Measurements from ENCODE around the gene MRPL2. TPM values are rescaled to one million over a fixed set of nuclear protein-coding genes. Genes with fewer than 3 reads are reported as not detected.

MRPL2 gene
- total and polyA plus RNA-seq, 4 experiments from 2014 or later = 37.9 to 56.5 (median 53.4) TPM

- no peaks in the 10 kb centered on the region for H3K36me3 Mint-ChIP-seq
- peaks cover 12 to 18% of the 10 kb centered on the region in 2 donors for H3K27me3 Mint-ChIP-seq
- no peak for DNase-seq
- no peak overlapping the region for H3K27ac Mint-ChIP-seq
- Histone ChIP-seq H3K27me3 (ENCODE audit: insufficient read depth, low read length) (peaks cover 15% of the 10 kb centered on the region), H3K9me3 (ENCODE audit: control insufficient read depth in 1 of 2, low read length in 2 of 2) (no peaks in the 10 kb centered on the region), H3K4me1 (ENCODE audit: insufficient read depth, low read length) (peaks cover 10% of the 10 kb centered on the region), H3K36me3 (ENCODE audit: insufficient read depth, low read length) (no peaks in the 10 kb centered on the region), H3K27ac (ENCODE audit: low read depth, low read length) (no peak overlapping the region), H3K4me3 (ENCODE audit: low read length in 2 of 2) (no peak overlapping the region)
- H3K4me1 Mint-ChIP-seq = peaks cover 0 to 10% (median 4%) of the 10 kb centered on the region in 4 donors
- intact Hi-C loops (cut with micrococcal nuclease) = no loop called here
- no peaks in the 10 kb centered on the region for H3K9me3 Mint-ChIP-seq
- H3K4me3 Mint-ChIP-seq = no peak overlapping the region
- POLR2A ChIA-PET (ENCODE audit: partially characterized antibody) = no interaction called here
- CTCF ChIA-PET (ENCODE audit: partially characterized antibody) = interaction anchor here (0.8 kb wide), 1 partner anchor 62 kb away, joined by 3 read pairs; no protein-coding TSS in a partner anchor
Observed at GRCh38 chr6:43081043-43081442, 21.8 kb upstream of the MRPL2 start.

- H3K4me1 ChIP-seq (ENCODE audit: insufficient read depth, low read length) = peaks cover 10% of the 10 kb centered on the region
- POLR2A ChIA-PET (ENCODE audit: partially characterized antibody) = no interaction called here
- H3K27ac Mint-ChIP-seq = no peak overlapping the region
- peaks cover 19% of the 10 kb centered on the region for H3K27me3 ChIP-seq (ENCODE audit: insufficient read depth, low read length)
- H3K4me1 Mint-ChIP-seq = peaks cover 0 to 10% (median 4%) of the 10 kb centered on the region in 4 donors
- peaks cover 5 to 6% of the 10 kb centered on the region in 2 donors for H3K36me3 Mint-ChIP-seq
- intact Hi-C loops (cut with micrococcal nuclease) = no loop called here
- CTCF ChIA-PET (ENCODE audit: partially characterized antibody) = interaction anchor here (1.0 kb wide), 1 partner anchor 12 kb away, joined by 3 read pairs; no protein-coding TSS in a partner anchor
- H3K36me3 ChIP-seq (ENCODE audit: insufficient read depth, low read length) = no peaks in the 10 kb centered on the region
- no peaks in the 10 kb centered on the region for H3K9me3 Mint-ChIP-seq
- DNase-seq = no peak
- H3K27ac ChIP-seq (ENCODE audit: low read depth, low read length) = no peak overlapping the region
- peaks cover 8 to 18% of the 10 kb centered on the region in 2 donors for H3K27me3 Mint-ChIP-seq
- no peaks in the 10 kb centered on the region for H3K9me3 ChIP-seq (ENCODE audit: control insufficient read depth in 1 of 2, low read length in 2 of 2)
- H3K4me3 ChIP-seq (ENCODE audit: low read length in 2 of 2) = no peak overlapping the region
- H3K4me3 Mint-ChIP-seq = peak overlapping the region in 1 of 8 donors; percentile 11
Observed at GRCh38 chr6:43078691-43079090, 19.5 kb upstream of the MRPL2 start.

GRCh38 chr6:43077981-43078511, 18.8 kb upstream of the MRPL2 start:
- intact Hi-C loops (cut with micrococcal nuclease) = no loop called here
- H3K4me3 ChIP-seq (ENCODE audit: low read length in 2 of 2) = no peak overlapping the region
- Mint-ChIP-seq H3K4me3 (peak overlapping the region in 4 of 8 donors; percentile 10 to 67 (median 47)), H3K27me3 (peaks cover 8 to 17% of the 10 kb centered on the region in 2 donors), H3K36me3 (peaks cover 7 to 12% of the 10 kb centered on the region in 2 donors), H3K4me1 (peaks cover 0 to 10% (median 4%) of the 10 kb centered on the region in 4 donors), H3K27ac (no peak overlapping the region), H3K9me3 (no peaks in the 10 kb centered on the region)
- H3K9me3 ChIP-seq (ENCODE audit: control insufficient read depth in 1 of 2, low read length in 2 of 2) = no peaks in the 10 kb centered on the region
- CTCF ChIA-PET (ENCODE audit: partially characterized antibody) = interaction anchor here (1.0 kb wide), 1 partner anchor 9 kb away, joined by 6 read pairs; no protein-coding TSS in a partner anchor
- peaks cover 19% of the 10 kb centered on the region for H3K27me3 ChIP-seq (ENCODE audit: insufficient read depth, low read length)
- H3K27ac ChIP-seq (ENCODE audit: low read depth, low read length) = no peak overlapping the region
- H3K36me3 ChIP-seq (ENCODE audit: insufficient read depth, low read length) = no peaks in the 10 kb centered on the region
- POLR2A ChIA-PET (ENCODE audit: partially characterized antibody) = no interaction called here
- peaks cover 10% of the 10 kb centered on the region for H3K4me1 ChIP-seq (ENCODE audit: insufficient read depth, low read length)
- no peak for DNase-seq

- ChIA-PET POLR2A (ENCODE audit: partially characterized antibody) (interaction anchor here (1.4 kb wide), 1 partner anchor 18 kb away, joined by 5 read pairs; the partner anchor contains the start of genes KLC4 and MRPL2), CTCF (ENCODE audit: partially characterized antibody) (interaction anchor here (1.0 kb wide), 1 partner anchor 10 kb away, joined by 6 read pairs; no protein-coding TSS in a partner anchor)
- H3K4me1 ChIP-seq (ENCODE audit: insufficient read depth, low read length) = peaks cover 10% of the 10 kb centered on the region
- H3K4me3 ChIP-seq (ENCODE audit: low read length in 2 of 2) = peak overlapping the region in 1 of 2 donors; percentile 35
- no peak overlapping the region for H3K27ac ChIP-seq (ENCODE audit: low read depth, low read length)
- Mint-ChIP-seq H3K36me3 (peaks cover 14 to 19% of the 10 kb centered on the region in 2 donors), H3K27me3 (peaks cover 8 to 17% of the 10 kb centered on the region in 2 donors), H3K4me1 (peaks cover 0 to 10% (median 4%) of the 10 kb centered on the region in 4 donors), H3K9me3 (no peaks in the 10 kb centered on the region), H3K27ac (no peak overlapping the region), H3K4me3 (peak overlapping the region in 6 of 8 donors; percentile 28 to 66 (median 47))
- no peak for DNase-seq
- no peaks in the 10 kb centered on the region for H3K36me3 ChIP-seq (ENCODE audit: insufficient read depth, low read length)
- intact Hi-C loops (cut with micrococcal nuclease) = no loop called here
- no peaks in the 10 kb centered on the region for H3K9me3 ChIP-seq (ENCODE audit: control insufficient read depth in 1 of 2, low read length in 2 of 2)
- peaks cover 19% of the 10 kb centered on the region for H3K27me3 ChIP-seq (ENCODE audit: insufficient read depth, low read length)
Observed at GRCh38 chr6:43077333-43077809, 18.1 kb upstream of the MRPL2 start.

- peaks cover 20 to 25% of the 10 kb centered on the region in 2 donors for H3K36me3 Mint-ChIP-seq
- H3K9me3 Mint-ChIP-seq = no peaks in the 10 kb centered on the region
- H3K4me1 Mint-ChIP-seq = peaks cover 0 to 10% (median 4%) of the 10 kb centered on the region in 4 donors
- DNase-seq = no peak
- peak overlapping the region; percentile 24 to 69 (median 57) for H3K4me3 Mint-ChIP-seq
- Histone ChIP-seq H3K36me3 (ENCODE audit: insufficient read depth, low read length) (no peaks in the 10 kb centered on the region), H3K9me3 (ENCODE audit: control insufficient read depth in 1 of 2, low read length in 2 of 2) (no peaks in the 10 kb centered on the region), H3K27ac (ENCODE audit: low read depth, low read length) (no peak overlapping the region), H3K4me3 (ENCODE audit: low read length in 2 of 2) (peak overlapping the region in 1 of 2 donors; percentile 35), H3K27me3 (ENCODE audit: insufficient read depth, low read length) (peaks cover 19% of the 10 kb centered on the region), H3K4me1 (ENCODE audit: insufficient read depth, low read length) (peaks cover 10% of the 10 kb centered on the region)
- H3K27me3 Mint-ChIP-seq = peaks cover 8 to 17% of the 10 kb centered on the region in 2 donors
- CTCF ChIA-PET (ENCODE audit: partially characterized antibody) = interaction anchor here (1.0 kb wide), 1 partner anchor 11 kb away, joined by 6 read pairs; no protein-coding TSS in a partner anchor
- intact Hi-C loops (cut with micrococcal nuclease) = no loop called here
- POLR2A ChIA-PET (ENCODE audit: partially characterized antibody) = interaction anchor here (1.4 kb wide), 1 partner anchor 18 kb away, joined by 5 read pairs; the partner anchor contains the start of genes KLC4 and MRPL2
- no peak overlapping the region for H3K27ac Mint-ChIP-seq
Observed at GRCh38 chr6:43076464-43077332, 17.5 kb upstream of the MRPL2 start.

- DNase-seq = peak in 1 of 5 donors; percentile 18
- Histone ChIP-seq H3K4me1 (ENCODE audit: insufficient read depth, low read length) (peaks cover 10% of the 10 kb centered on the region), H3K27ac (ENCODE audit: low read depth, low read length) (no peak within 1 kb of the TSS), H3K9me3 (ENCODE audit: control insufficient read depth in 1 of 2, low read length in 2 of 2) (no peaks in the 10 kb centered on the region), H3K36me3 (ENCODE audit: insufficient read depth, low read length) (no peaks in the 10 kb centered on the region), H3K27me3 (ENCODE audit: insufficient read depth, low read length) (peaks cover 19% of the 10 kb centered on the region), H3K4me3 (ENCODE audit: low read length in 2 of 2) (peak within 1 kb of the TSS in 1 of 2 donors; percentile 35)
- intact Hi-C loops (cut with micrococcal nuclease) = no loop called here
- ChIA-PET CTCF (ENCODE audit: partially characterized antibody) (no interaction called here), POLR2A (ENCODE audit: partially characterized antibody) (no interaction called here)
- H3K27ac Mint-ChIP-seq = no peak within 1 kb of the TSS
- H3K4me1 Mint-ChIP-seq = peaks cover 0 to 10% (median 4%) of the 10 kb centered on the region in 4 donors
- no peaks in the 10 kb centered on the region for H3K9me3 Mint-ChIP-seq
- H3K36me3 Mint-ChIP-seq = peaks cover 20 to 32% of the 10 kb centered on the region in 2 donors
- peaks cover 8 to 15% of the 10 kb centered on the region in 2 donors for H3K27me3 Mint-ChIP-seq
- H3K4me3 Mint-ChIP-seq = peak within 1 kb of the TSS; percentile 33 to 69 (median 64)
Observed at GRCh38 chr6:43075670-43076463, 16.6 kb upstream of the MRPL2 start, which contains the start of gene PTK7. TSS of gene PTK7 (plus strand) at chr6:43076314. CDS start at chr6:43076489, 175 bp downstream.
